D341Med (cell line): Measurements from ENCODE around the gene CHSY1.
A peak's percentile ranks its signal among the peaks of the same experiment; 100 is the strongest.
"Not testable (repeated sequence)": the region's sequence is repeated elsewhere in the genome, so short reads cannot be mapped to it uniquely, and the experiment has no call there.

ENCODE experiments used
- DNase-seq: peaks from one replicate; pipeline ENCODE4 v3.0.0; 2012; ENCODE audit warnings: low spot score

CHSY1 gene

GRCh38 chr15:101251830-101252820 lies at the start of gene CHSY1:
Gene CHSY1 (minus strand): TSS chr15:101252048. CDS start chr15:101251456, 592 bp downstream.
- peak; percentile 89 for DNase-seq

- no peak for DNase-seq
Observed at GRCh38 chr15:101296418-101297405, 44.9 kb upstream of the CHSY1 start.

GRCh38 chr15:101295607-101296161 lies 43.8 kb upstream of the CHSY1 start:
- no peak for DNase-seq

GRCh38 chr15:101294731-101295606 lies 43.1 kb upstream of the CHSY1 start, which contains the start of gene SNRPA1:
Gene SNRPA1 (minus strand): TSS chr15:101295248. CDS start chr15:101295178, 70 bp downstream.
- peak; percentile 99 for DNase-seq

- DNase-seq, result no peak
Observed at GRCh38 chr15:101293122-101293521, 41.3 kb upstream of the CHSY1 start.

GRCh38 chr15:101288905-101289513 lies 37.2 kb upstream of the CHSY1 start:
- no peak for DNase-seq

GRCh38 chr15:101287342-101287741 lies 35.5 kb upstream of the CHSY1 start:
- not testable (repeated sequence) for DNase-seq

GRCh38 chr15:101286471-101287114 lies 34.7 kb upstream of the CHSY1 start:
- DNase-seq, result no peak

- no peak for DNase-seq
Observed at GRCh38 chr15:101283931-101284330, 32.1 kb upstream of the CHSY1 start.

GRCh38 chr15:101280007-101280406 lies 28.2 kb upstream of the CHSY1 start:
- DNase-seq, result no peak

- no peak for DNase-seq
Observed at GRCh38 chr15:101277943-101278564, 26.2 kb upstream of the CHSY1 start.

GRCh38 chr15:101277038-101277822 lies 25.4 kb upstream of the CHSY1 start, which contains the start of gene SELENOS:
Gene SELENOS (minus strand): TSS chr15:101277485. CDS start chr15:101277417, 68 bp downstream.
- peak; percentile 98 for DNase-seq

GRCh38 chr15:101276501-101277037 lies 24.7 kb upstream of the CHSY1 start:
- DNase-seq, result peak; percentile 62

GRCh38 chr15:101275018-101275417 lies 23.2 kb upstream of the CHSY1 start:
- DNase-seq, result no peak

- no peak for DNase-seq
Observed at GRCh38 chr15:101273534-101273933, 21.7 kb upstream of the CHSY1 start.

- no peak for DNase-seq
Observed at GRCh38 chr15:101272584-101272983, 20.7 kb upstream of the CHSY1 start.

GRCh38 chr15:101269479-101270223 lies 17.8 kb upstream of the CHSY1 start:
- no peak for DNase-seq
